Endometrium (tissue), 2 donors: ENCODE measurements around the gene COPG2.

Experiments
- FAIRE-seq: peaks from 2 replicates; lab custom pipeline; 2012; peaks lifted over from hg19 to GRCh38; lab: Jason Lieb, UNC
- donor health status: control.
- donor health status: control.

Gene COPG2

DNA sequence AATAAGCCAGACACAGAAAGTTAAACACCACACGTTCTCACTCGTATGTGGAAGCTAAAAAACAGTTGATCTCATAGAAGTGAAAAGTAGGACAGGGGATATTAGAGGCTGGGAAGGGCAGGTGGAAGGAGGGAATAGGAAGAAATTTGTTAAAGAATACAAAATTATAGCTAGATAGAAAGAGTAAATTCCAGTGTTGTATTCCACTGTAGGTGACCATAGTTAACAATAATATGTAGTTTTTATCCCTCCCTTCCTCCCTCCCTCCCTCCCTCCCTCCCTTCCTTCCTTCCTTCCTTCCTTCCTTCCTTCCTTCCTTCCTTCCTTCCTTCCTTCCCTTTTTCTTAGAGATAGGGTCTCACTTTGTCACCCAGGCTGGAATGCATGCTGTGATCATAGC, 196.6 kb downstream of the COPG2 start:
- no peak for FAIRE-seq

DNA sequence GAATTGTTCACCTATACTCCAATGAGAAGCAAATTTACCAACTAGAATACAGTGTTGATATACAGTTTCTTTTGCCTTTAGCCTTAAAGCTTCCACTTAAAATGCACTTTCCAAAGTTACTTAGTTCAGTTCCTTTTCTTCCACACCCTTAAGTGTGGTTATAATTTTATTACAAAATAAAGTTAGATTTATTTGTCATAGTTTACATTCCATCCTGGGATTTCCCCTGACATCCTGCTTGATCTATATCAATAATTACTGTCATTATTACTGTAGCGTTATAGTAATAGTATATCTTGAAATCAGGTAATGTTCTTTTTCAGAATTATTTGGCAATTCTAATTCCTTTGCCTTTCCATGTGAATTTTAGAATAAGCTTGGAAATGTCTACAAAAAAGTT, 199.9 kb downstream of the COPG2 start:
- no peak for FAIRE-seq

DNA sequence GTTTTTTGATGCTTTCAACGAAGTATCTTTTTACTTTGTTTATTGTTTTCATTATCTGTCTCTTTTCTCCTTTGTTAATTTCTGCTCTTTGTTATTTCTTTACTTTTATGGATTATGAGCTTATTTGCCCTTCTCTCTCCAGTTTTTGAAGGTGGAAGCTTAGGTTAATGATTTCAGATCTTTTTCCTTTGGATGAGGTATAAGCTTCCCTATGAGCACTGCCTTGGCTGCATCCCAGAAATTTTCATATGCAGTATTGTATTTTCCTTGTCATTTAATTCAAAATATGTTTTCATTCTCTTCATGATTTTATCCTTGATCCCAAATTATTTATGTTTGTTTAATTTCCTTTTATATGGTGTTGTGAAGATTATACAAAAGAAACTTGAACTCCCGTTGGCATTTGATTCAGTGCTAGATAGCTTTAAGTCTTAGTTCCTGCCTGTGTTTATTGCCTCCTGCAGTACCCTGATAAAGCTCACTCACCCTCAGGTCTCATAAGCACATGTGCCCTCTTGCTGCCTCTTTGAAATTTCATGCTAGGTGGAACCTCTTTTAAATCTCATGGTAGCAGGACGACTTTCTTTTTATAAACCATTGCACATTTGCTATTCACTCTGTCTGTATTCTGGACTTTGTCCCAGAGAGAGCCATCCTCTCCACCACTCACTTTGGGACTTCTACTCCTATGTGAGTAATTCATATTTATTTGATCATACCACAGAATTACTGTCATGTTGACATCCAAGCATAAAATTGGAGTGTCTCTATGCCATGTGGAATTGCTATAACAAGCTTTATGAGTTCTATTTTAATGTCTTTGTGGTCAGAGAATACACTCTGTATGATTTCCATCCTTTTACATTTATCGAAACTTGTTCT, 204.8 kb downstream of the COPG2 start:
- no peak for FAIRE-seq

DNA sequence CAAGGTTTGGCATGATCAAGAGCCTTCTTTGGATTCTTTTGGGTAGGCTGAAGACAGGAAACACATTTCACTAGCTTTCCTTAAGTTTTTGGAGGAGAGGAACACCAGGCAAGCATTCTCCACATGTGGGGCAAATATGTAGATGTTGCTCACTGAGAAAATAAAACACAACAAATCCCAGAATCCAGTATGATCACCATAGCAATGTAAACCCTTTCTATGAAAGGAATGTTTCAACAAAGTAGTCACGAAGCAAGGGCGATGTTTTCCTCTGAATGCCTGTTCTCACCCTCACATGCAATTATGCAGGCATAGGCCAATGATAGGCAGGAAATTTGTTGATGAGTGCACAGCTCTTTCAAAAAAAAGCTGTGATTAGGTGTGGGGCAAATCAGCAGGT, 207.3 kb downstream of the COPG2 start:
- no peak for FAIRE-seq

DNA sequence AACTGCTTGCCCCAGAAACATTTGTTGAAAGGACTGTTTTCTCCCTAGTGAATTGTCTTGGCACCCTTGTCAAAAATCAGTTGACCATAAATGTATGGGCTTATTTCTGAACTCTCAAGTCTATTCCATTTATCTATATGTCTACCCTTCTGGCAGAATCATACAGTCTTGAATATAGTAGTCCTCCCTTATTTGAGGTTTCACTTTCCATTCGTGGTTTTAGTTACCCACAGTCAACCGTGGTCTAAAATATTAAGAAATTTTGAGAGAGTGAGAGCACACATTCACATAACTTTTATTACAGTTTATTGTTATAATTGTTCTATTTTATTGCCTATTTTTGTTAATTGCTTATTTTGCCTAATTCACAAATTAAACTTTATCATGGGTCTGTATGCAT, 210.3 kb downstream of the COPG2 start:
- no peak for FAIRE-seq
